Endodermal cell (in vitro differentiated cells): ENCODE results near the gene TLE1. TPM values are rescaled to one million over a fixed set of nuclear protein-coding genes. Genes with fewer than 3 reads are reported as not detected.

ENCODE experiments used
- DNase-seq: peaks from one replicate; pipeline ENCODE4 v3.0.0-alpha.2; 2017
- H3K27ac ChIP-seq: 2 replicates; pipeline ENCODE4 v1.5.1; 2013; ENCODE audit warnings: mild to moderate bottlenecking, low read depth, low read length, moderate library complexity
- H3K27me3 ChIP-seq: 2 replicates; pipeline ENCODE4 v1.6.1; 2013; ENCODE audit warnings: mild to moderate bottlenecking, low read length, moderate library complexity; ENCODE audit not compliant: insufficient read depth, control insufficient read depth, poor library complexity, severe bottlenecking
- H3K36me3 ChIP-seq: 2 replicates; pipeline ENCODE4 v1.7.0; 2013; ENCODE audit warnings: mild to moderate bottlenecking, low read length, moderate library complexity; ENCODE audit not compliant: control insufficient read depth, insufficient read depth
- H3K4me1 ChIP-seq: one replicate; pipeline ENCODE4 v1.7.0; 2013; ENCODE audit warnings: low read length; ENCODE audit not compliant: control insufficient read depth, insufficient read depth
- H3K4me3 ChIP-seq: 2 replicates; pipeline ENCODE4 v1.5.1; 2013; ENCODE audit warnings: mild to moderate bottlenecking, low read length, moderate library complexity
- H3K9ac ChIP-seq: 2 replicates; pipeline ENCODE4 v1.6.1; 2013; ENCODE audit warnings: mild to moderate bottlenecking, low read length, moderate library complexity; ENCODE audit not compliant: poor library complexity, severe bottlenecking; ENCODE audit errors: extremely low read depth
- H3K9me3 ChIP-seq: 2 replicates; pipeline ENCODE4 v1.6.1; 2013; ENCODE audit warnings: mild to moderate bottlenecking, low read length, moderate library complexity; ENCODE audit not compliant: control insufficient read depth
- H3K27ac Mint-ChIP-seq: 2 replicates; pipeline ENCODE4 v1.8.0; 2020; ENCODE audit warnings: mixed read lengths
- H3K27me3 Mint-ChIP-seq: 2 replicates; pipeline ENCODE4 v1.8.0; 2021; ENCODE audit warnings: mild to moderate bottlenecking, mixed read lengths; ENCODE audit not compliant: insufficient read depth
- H3K36me3 Mint-ChIP-seq: 2 replicates; pipeline ENCODE4 v1.8.0; 2020; ENCODE audit warnings: low read depth, mixed read lengths
- H3K4me1 Mint-ChIP-seq: 2 replicates; pipeline ENCODE4 v1.8.0; 2020; ENCODE audit warnings: mixed read lengths
- H3K4me3 Mint-ChIP-seq: 2 replicates; pipeline ENCODE4 v1.8.0; 2020; ENCODE audit warnings: mild to moderate bottlenecking, moderate library complexity, mixed read lengths
- H3K9me3 Mint-ChIP-seq: 2 replicates; pipeline ENCODE4 v1.8.0; 2020; ENCODE audit warnings: mild to moderate bottlenecking, mixed read lengths
- CTCF ChIP-seq: fragments of 200-600 bp; sonication (generic); conservative IDR thresholded peaks from 2 replicates; pipeline ENCODE4 v1.5.0; 2021; ENCODE audit warnings: antibody characterized with exemption, mild to moderate bottlenecking
- WGBS, 2 experiments: methylation state at CpG; one replicate each; pipeline versions ENCODE4 v1.1.5 to v1.1.7; 2013; ENCODE audit warnings: missing lambda C conversion rate in 2 of 2, mixed read lengths in 1 of 2; ENCODE audit not compliant: insufficient coverage in 1 of 2, insufficient read length in 1 of 2; 5-methylcytosine and 5-hydroxymethylcytosine counted together
- total RNA-seq, 2 donors: library from RNA; stranded (reverse); fragmentation: NEBNext Ultra II Directional in 1 of 2; extraction: Animal tissue kit (Norgen Biotek cat#: 25700) in 1 of 2; gene quantifications; 2 replicates in 1 of 2; 3 replicates in 1 of 2; pipeline ENCODE4 v1.2.1, GENCODE V29; 2021

TLE1 gene
- total RNA-seq, 2 donors from 2014 or later, result 49.7 to 73.5 TPM

GRCh38 chr9:81588148-81588871, 101.0 kb downstream of the TLE1 start:
- Histone ChIP-seq H3K4me1 (peaks cover 21% of the 10 kb centered on the region), H3K4me3 (no peak overlapping the region), H3K27me3 (no peaks in the 10 kb centered on the region), H3K9me3 (no peaks in the 10 kb centered on the region), H3K27ac (no peak overlapping the region), H3K9ac (no peak overlapping the region), H3K36me3 (peaks cover 95% of the 10 kb centered on the region)
- WGBS, 2 experiments, result 89 to 90% methylated on average over 10 to 15 of the region's 15 CpGs
- Mint-ChIP-seq H3K4me1 (peaks cover 29% of the 10 kb centered on the region), H3K36me3 (peaks cover 93% of the 10 kb centered on the region), H3K27ac (peak overlapping the region; percentile 77), H3K4me3 (no peak overlapping the region), H3K9me3 (no peaks in the 10 kb centered on the region), H3K27me3 (no peaks in the 10 kb centered on the region)
- no peak for DNase-seq
- TF ChIP-seq CTCF, result no peak

- Mint-ChIP-seq H3K27ac (no peak overlapping the region), H3K4me3 (no peak overlapping the region), H3K4me1 (peaks cover 34% of the 10 kb centered on the region), H3K27me3 (no peaks in the 10 kb centered on the region), H3K9me3 (no peaks in the 10 kb centered on the region), H3K36me3 (peaks cover 89% of the 10 kb centered on the region)
- peaks cover 25% of the 10 kb centered on the region for H3K4me1 ChIP-seq
- H3K9me3 ChIP-seq, result no peaks in the 10 kb centered on the region
- no peak overlapping the region for H3K4me3 ChIP-seq
- peaks cover 88% of the 10 kb centered on the region for H3K36me3 ChIP-seq
- TF ChIP-seq CTCF, result no peak
- no peaks in the 10 kb centered on the region for H3K27me3 ChIP-seq
- no peak for DNase-seq
- WGBS, 2 experiments, result 93 to 100% methylated on average over 1 of the region's 1 CpG
- no peak overlapping the region for H3K9ac ChIP-seq
- H3K27ac ChIP-seq, result no peak overlapping the region
Observed at GRCh38 chr9:81586786-81587185, 102.6 kb downstream of the TLE1 start.

GRCh38 chr9:81585191-81585763, 104.1 kb downstream of the TLE1 start:
- H3K9me3 Mint-ChIP-seq, result no peaks in the 10 kb centered on the region
- H3K27ac ChIP-seq, result no peak overlapping the region
- H3K4me1 ChIP-seq, result peaks cover 22% of the 10 kb centered on the region
- no peak overlapping the region for H3K9ac ChIP-seq
- no peak for DNase-seq
- no peaks in the 10 kb centered on the region for H3K27me3 Mint-ChIP-seq
- TF ChIP-seq CTCF, result no peak
- no peak overlapping the region for H3K27ac Mint-ChIP-seq
- H3K4me3 ChIP-seq, result no peak overlapping the region
- no peaks in the 10 kb centered on the region for H3K27me3 ChIP-seq
- 93 to 96% methylated on average over 7 to 11 of the region's 11 CpGs for WGBS, 2 experiments
- no peaks in the 10 kb centered on the region for H3K9me3 ChIP-seq
- no peak overlapping the region for H3K4me3 Mint-ChIP-seq
- peaks cover 36% of the 10 kb centered on the region for H3K4me1 Mint-ChIP-seq
- peaks cover 83% of the 10 kb centered on the region for H3K36me3 ChIP-seq
- H3K36me3 Mint-ChIP-seq, result peaks cover 84% of the 10 kb centered on the region
